ENCODE measurements around the gene EBP. TPM values are rescaled to one million over a fixed set of nuclear protein-coding genes. Genes with fewer than 3 reads are reported as not detected.
A peak's percentile ranks its signal among the peaks of the same experiment; 100 is the strongest.

The EBP gene
- total RNA-seq, 1 experiment from 2014 or later = 39.8 TPM

DNA sequence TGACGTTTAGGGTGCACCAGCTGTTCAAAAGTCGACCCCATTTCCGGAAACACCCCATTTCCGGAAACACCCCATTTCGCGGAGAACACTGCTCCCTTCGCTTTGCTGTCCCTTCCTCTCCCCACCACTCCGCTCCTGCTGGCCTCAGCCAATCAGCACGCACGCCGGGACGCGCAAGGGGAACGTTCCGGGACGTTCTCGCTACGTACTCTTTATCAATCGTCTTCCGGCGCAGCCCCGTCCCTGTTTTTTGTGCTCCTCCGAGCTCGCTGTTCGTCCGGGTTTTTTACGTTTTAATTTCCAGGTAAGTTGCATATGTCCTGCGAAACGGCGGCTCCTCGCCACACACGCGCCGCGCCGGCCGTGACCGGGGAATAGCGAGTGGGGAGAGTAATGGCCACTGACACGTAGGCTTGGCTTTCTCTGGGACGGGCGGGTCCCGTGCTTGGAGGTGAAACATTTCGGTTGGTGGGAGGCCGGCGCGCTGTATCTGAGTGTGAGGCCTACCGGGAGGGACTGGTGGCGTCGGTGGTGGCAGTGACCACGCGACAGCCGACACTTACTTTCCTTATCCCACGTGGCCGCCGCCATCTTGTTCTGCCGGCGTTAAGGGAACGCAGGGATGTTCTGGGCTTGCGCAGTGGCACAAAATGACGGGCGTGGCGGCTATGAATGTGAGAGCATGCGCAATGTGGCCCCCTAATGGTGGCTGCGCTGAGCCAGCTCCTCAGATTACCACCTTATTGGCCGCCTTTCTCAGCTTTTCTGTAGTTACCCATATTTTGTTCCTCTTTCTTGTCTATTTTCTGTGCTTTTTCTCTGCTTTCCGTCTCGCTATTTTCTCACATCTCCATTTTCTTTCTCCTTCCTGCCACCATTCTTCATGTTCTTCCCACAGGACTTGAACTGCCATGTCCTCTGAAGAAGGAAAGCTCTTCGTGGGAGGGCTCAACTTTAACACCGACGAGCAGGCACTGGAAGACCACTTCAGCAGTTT is 53.0 kb downstream of the EBP start, which contains the start of gene RBM3:
Gene RBM3, plus strand, starts transcription at position 215 of the 997 bp plus-strand sequence. Its CDS starts 697 bp downstream, at position 912.
- DNase-seq (ENCODE audit: extremely low read depth, low read depth) = peak; percentile 95

DNA sequence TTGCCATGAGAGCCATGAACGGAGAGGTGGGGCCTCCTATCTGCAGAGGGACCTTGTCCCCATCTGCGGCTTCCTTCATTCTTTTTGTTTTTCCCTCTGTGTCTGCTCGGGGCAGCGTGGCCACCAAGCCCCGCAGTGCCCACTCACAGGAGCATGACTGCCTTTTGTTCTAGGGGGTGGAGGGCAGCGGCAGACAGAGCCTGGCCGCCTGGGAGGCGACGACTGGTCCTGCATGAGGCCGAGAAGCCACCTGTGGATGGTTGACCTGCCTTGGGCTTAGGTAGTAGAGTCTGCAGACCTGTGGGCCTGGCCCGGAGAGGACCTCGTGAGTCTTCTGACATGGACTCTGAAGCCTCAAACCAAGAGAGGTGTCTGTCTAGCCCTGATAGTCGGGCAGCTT is 54.0 kb downstream of the EBP start:
- no peak for DNase-seq (ENCODE audit: extremely low read depth, low read depth)

DNA sequence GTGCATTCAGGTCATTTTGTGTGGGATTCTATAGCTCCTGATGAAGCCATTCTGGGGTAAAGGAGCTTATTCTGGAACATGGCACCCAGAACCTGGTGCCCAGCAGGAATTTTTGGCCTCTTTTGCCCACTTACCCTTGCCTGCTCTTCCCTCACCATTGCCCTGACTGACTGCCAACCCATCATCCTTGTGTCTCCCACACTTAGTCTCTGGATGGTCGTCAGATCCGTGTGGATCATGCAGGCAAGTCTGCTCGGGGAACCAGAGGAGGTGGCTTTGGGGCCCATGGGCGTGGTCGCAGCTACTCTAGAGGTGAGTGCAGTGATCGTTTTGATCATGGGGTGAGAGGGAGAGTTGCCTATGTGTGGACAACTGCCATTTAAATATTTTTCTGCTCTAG is 54.5 kb downstream of the EBP start:
- DNase-seq (ENCODE audit: extremely low read depth, low read depth) = no peak

Other genes starting within 250 kb of the EBP start
- gene SSX3, start 165.1 kb upstream of the EBP start, total RNA-seq (2014; rRNA removed; shearing (Covaris generic)) = not detected in 2 replicates
- gene SSX4, start 138.3 kb upstream of the EBP start, total RNA-seq (2014; rRNA removed; shearing (Covaris generic)) = not detected in 2 replicates
- not detected in 2 replicates for gene SSX4B, start 109.8 kb upstream of the EBP start, total RNA-seq (2014; rRNA removed; shearing (Covaris generic))
- gene SLC38A5, start 51.5 kb upstream of the EBP start, total RNA-seq (2014; rRNA removed; shearing (Covaris generic)) = 43.8 and 49.3 TPM in 2 replicates
- gene FTSJ1, start 45.6 kb upstream of the EBP start, total RNA-seq (2014; rRNA removed; shearing (Covaris generic)) = 74.8 and 93.3 TPM in 2 replicates
- gene PORCN, start 12.8 kb upstream of the EBP start, total RNA-seq (2014; rRNA removed; shearing (Covaris generic)) = 12.0 and 13.9 TPM in 2 replicates
- gene TBC1D25, start 17.9 kb downstream of the EBP start, total RNA-seq (2014; rRNA removed; shearing (Covaris generic)) = 6.9 and 7.2 TPM in 2 replicates
- gene RBM3, start 52.7 kb downstream of the EBP start, total RNA-seq (2014; rRNA removed; shearing (Covaris generic)) = 304 and 352 TPM in 2 replicates
- gene WDR13, start 75.7 kb downstream of the EBP start, total RNA-seq (2014; rRNA removed; shearing (Covaris generic)) = 77.2 and 81.0 TPM in 2 replicates
- gene WAS, start 162.0 kb downstream of the EBP start, total RNA-seq (2014; rRNA removed; shearing (Covaris generic)) = 0.20 TPM in 1 of 2 replicates, not detected in the other
- gene SUV39H1, start 174.9 kb downstream of the EBP start, total RNA-seq (2014; rRNA removed; shearing (Covaris generic)) = 9.0 and 9.5 TPM in 2 replicates
- not detected in 2 replicates for gene GLOD5, start 239.9 kb downstream of the EBP start, total RNA-seq (2014; rRNA removed; shearing (Covaris generic))